Brain pericyte (primary cell): ENCODE results near the gene ARHGAP23.
A peak's percentile ranks its signal among the peaks of the same experiment; 100 is the strongest.
"Not testable (repeated sequence)": the region's sequence is repeated elsewhere in the genome, so short reads cannot be mapped to it uniquely, and the experiment has no call there.

Source experiments
- DNase-seq: peaks from one replicate; pipeline ENCODE4 v3.0.0-alpha.2; 2012; ENCODE audit warnings: low read depth, low spot score

Gene ARHGAP23

GRCh38 chr17:38460082-38460715, 31.9 kb downstream of the ARHGAP23 start:
- no peak for DNase-seq

- no peak for DNase-seq
Measured at GRCh38 chr17:38460716-38461630, 32.7 kb downstream of the ARHGAP23 start.

- no peak for DNase-seq
Measured at GRCh38 chr17:38461683-38462082, 33.4 kb downstream of the ARHGAP23 start.

GRCh38 chr17:38463451-38463858, 35.2 kb downstream of the ARHGAP23 start:
- DNase-seq, result no peak

- peak; percentile 65 for DNase-seq
Measured at GRCh38 chr17:38464251-38464722, 36.0 kb downstream of the ARHGAP23 start.

- peak; percentile 90 for DNase-seq
Measured at GRCh38 chr17:38464723-38465390, 36.6 kb downstream of the ARHGAP23 start.

- no peak for DNase-seq
Measured at GRCh38 chr17:38465391-38466345, 37.4 kb downstream of the ARHGAP23 start.

- DNase-seq, result no peak
Measured at GRCh38 chr17:38466346-38467315, 38.4 kb downstream of the ARHGAP23 start.

- DNase-seq, result no peak
Measured at GRCh38 chr17:38467491-38467890, 39.2 kb downstream of the ARHGAP23 start.

GRCh38 chr17:38469875-38470274, 41.6 kb downstream of the ARHGAP23 start:
- no peak for DNase-seq

- DNase-seq, result not testable (repeated sequence)
Measured at GRCh38 chr17:38471253-38471652, 43.0 kb downstream of the ARHGAP23 start.

GRCh38 chr17:38474666-38475065, 46.4 kb downstream of the ARHGAP23 start:
- not testable (repeated sequence) for DNase-seq

- no peak for DNase-seq
Measured at GRCh38 chr17:38476549-38476948, 48.3 kb downstream of the ARHGAP23 start.

GRCh38 chr17:38477417-38477816, 49.2 kb downstream of the ARHGAP23 start:
- DNase-seq, result not testable (repeated sequence)

- DNase-seq, result not testable (repeated sequence)
Measured at GRCh38 chr17:38477951-38478350, 49.7 kb downstream of the ARHGAP23 start.

- not testable (repeated sequence) for DNase-seq
Measured at GRCh38 chr17:38478667-38479066, 50.4 kb downstream of the ARHGAP23 start.

GRCh38 chr17:38482039-38482699, 53.9 kb downstream of the ARHGAP23 start:
- peak; percentile 87 for DNase-seq

- not testable (repeated sequence) for DNase-seq
Measured at GRCh38 chr17:38482700-38483043, 54.4 kb downstream of the ARHGAP23 start.
